ENCODE results near the gene PPP1R12B.

DNA sequence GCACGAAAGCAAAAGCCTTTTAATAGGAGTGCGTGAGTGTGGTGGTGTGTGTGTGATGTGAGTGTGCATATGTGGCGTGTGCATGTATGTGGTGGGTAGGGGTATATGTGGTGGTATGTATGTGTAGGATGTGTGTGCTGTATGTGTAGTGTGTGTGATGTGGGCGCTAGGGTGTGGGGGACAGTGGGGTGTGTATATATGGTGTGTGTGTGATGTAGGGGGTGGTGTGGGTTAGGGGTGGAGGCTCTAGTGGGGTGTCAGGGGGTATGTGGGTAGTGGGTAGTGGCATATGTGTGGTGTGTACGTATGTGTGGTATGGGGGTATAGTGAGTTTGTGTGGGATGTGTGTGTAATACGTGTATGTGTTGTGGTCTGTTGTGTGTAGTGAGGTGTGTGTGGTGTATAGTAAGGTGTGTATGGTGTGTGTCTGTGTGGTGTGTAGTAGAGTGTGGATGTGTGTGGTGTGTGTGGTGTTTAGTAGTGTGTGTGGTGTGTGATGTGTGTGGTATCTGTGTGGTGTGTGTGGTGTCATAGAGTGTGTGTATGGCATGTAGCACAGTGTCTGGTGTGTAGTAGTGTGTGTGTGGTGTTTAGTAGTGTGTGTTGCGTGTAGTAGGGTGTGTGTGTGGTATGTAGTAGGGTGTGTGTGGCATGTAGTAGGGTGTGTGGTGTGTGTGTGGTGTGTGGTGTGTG lies 275.7 kb downstream of the PPP1R12B start:
- TF ChIP-seq, protein P1, sequence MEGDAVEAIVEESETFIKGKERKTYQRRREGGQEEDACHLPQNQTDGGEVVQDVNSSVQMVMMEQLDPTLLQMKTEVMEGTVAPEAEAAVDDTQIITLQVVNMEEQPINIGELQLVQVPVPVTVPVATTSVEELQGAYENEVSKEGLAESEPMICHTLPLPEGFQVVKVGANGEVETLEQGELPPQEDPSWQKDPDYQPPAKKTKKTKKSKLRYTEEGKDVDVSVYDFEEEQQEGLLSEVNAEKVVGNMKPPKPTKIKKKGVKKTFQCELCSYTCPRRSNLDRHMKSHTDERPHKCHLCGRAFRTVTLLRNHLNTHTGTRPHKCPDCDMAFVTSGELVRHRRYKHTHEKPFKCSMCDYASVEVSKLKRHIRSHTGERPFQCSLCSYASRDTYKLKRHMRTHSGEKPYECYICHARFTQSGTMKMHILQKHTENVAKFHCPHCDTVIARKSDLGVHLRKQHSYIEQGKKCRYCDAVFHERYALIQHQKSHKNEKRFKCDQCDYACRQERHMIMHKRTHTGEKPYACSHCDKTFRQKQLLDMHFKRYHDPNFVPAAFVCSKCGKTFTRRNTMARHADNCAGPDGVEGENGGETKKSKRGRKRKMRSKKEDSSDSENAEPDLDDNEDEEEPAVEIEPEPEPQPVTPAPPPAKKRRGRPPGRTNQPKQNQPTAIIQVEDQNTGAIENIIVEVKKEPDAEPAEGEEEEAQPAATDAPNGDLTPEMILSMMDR (conservative IDR thresholded peaks at IDR 0.05; ENCODE audit: low read depth in 2 of 2), result no peak
- no peak for TF ChIP-seq EZH2 (IDR thresholded peaks at IDR 0.05; ENCODE audit: low read depth, unreplicated experiment)
- no peak for TF ChIP-seq POLR2AphosphoS5 (IDR thresholded peaks at IDR 0.05; ENCODE audit: low read depth)
